MM.1S (cell line): Measurements from ENCODE around the gene SIRT2.

Experiments
- EZH2 ChIP-seq: fragments of 300-600 bp; sonication (generic); optimal IDR thresholded peaks from 2 replicates; pipeline ENCODE3; 2017; ENCODE audit warnings: low read depth, mild to moderate bottlenecking, antibody characterized with exemption, low read length, mixed read lengths
- TF ChIP-seq, protein P1 (sequence below): fragments of 300-600 bp; sonication (generic); IDR thresholded peaks from 2 replicates; pipeline ENCODE4 v1.5.1; 2016; ENCODE audit warnings: antibody characterized with exemption, low read length, mixed read lengths

DNA sequence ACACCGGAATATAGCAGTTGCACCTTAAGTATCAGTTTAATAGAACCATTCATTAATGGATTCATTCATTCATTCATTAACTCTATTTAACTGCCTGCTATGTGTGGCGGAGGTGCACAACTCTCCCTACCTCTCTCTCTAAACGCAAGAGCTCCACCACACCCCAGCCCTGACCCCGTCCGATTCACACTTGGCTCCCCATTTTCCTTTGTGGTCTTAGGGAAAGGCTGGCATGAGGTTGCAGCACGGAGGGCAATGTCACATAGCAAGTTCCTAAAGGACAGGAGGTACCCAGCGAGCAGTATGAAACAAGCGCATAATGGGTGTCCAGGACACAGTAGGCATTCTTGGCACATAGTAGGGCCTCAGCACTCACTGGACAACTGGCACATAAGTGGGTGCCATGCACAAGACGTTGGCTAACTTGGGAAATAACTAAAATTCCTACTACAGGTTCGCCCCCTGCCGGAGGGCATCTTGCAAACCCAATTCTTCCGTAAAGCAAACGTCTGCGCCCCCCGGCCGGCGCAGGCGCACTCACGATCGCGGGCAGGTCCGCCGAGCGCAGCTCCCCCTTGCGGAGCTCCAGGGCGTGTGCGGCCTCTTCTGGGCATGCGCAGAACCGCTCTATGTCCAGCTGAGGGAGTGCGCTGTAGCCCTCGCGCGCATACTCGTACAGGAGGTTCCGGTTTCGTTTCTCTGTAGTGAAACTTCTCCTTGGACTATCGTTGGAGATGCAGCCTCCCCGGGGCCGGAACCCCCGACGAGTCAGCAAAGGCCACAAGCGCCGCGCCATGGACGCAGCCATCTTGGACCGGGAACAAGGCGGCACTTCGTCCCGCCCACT lies 30.7 kb upstream of the SIRT2 start, which contains the start of gene SARS2:
- no peak for TF ChIP-seq EZH2
- TF ChIP-seq, protein P1, sequence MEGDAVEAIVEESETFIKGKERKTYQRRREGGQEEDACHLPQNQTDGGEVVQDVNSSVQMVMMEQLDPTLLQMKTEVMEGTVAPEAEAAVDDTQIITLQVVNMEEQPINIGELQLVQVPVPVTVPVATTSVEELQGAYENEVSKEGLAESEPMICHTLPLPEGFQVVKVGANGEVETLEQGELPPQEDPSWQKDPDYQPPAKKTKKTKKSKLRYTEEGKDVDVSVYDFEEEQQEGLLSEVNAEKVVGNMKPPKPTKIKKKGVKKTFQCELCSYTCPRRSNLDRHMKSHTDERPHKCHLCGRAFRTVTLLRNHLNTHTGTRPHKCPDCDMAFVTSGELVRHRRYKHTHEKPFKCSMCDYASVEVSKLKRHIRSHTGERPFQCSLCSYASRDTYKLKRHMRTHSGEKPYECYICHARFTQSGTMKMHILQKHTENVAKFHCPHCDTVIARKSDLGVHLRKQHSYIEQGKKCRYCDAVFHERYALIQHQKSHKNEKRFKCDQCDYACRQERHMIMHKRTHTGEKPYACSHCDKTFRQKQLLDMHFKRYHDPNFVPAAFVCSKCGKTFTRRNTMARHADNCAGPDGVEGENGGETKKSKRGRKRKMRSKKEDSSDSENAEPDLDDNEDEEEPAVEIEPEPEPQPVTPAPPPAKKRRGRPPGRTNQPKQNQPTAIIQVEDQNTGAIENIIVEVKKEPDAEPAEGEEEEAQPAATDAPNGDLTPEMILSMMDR = peak; percentile 99
